ENCODE results near the gene AKAP12.

- TF ChIP-seq, protein P1, sequence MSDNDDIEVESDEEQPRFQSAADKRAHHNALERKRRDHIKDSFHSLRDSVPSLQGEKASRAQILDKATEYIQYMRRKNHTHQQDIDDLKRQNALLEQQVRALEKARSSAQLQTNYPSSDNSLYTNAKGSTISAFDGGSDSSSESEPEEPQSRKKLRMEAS (IDR thresholded peaks at IDR 0.05): no peak
- TF ChIP-seq CTCF (IDR thresholded peaks at IDR 0.05) (no peak), POLR2A (IDR thresholded peaks at IDR 0.05; ENCODE audit: low read length) (no peak), RCOR1 (IDR thresholded peaks at IDR 0.05; ENCODE audit: low read depth, low read length) (no peak), EP300 (IDR thresholded peaks at IDR 0.05) (no peak), SMC3 (IDR thresholded peaks at IDR 0.05) (no peak), MYC (IDR thresholded peaks at IDR 0.05; ENCODE audit: borderline replicate concordance, low read length) (no peak), ZFP36 (IDR thresholded peaks at IDR 0.05; ENCODE audit: borderline replicate concordance, partially characterized antibody) (no peak), RFX5 (IDR thresholded peaks at IDR 0.05) (no peak), CHD2 (IDR thresholded peaks at IDR 0.05; ENCODE audit: low read length, partially characterized antibody) (no peak), ELK1 (IDR thresholded peaks at IDR 0.05; ENCODE audit: low read depth, low read length) (no peak)
- TF ChIP-seq, protein P2, sequence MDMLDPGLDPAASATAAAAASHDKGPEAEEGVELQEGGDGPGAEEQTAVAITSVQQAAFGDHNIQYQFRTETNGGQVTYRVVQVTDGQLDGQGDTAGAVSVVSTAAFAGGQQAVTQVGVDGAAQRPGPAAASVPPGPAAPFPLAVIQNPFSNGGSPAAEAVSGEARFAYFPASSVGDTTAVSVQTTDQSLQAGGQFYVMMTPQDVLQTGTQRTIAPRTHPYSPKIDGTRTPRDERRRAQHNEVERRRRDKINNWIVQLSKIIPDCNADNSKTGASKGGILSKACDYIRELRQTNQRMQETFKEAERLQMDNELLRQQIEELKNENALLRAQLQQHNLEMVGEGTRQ (IDR thresholded peaks at IDR 0.05): no peak
Observed at GRCh38 chr6:151375833-151376232, 136.1 kb downstream of the AKAP12 start.
